GM12878 (cell line): ENCODE measurements around the gene SIN3B.

Experiments used
- EP300 ChIP-seq, 2 experiments: fragments of 150-350 bp in 1 of 2; IDR thresholded peaks; 2 replicates each; pipeline ENCODE4 v1.6.1; 2011 to 2012; ENCODE audit warnings: low read depth in 2 of 2, low read length in 2 of 2, borderline replicate concordance in 1 of 2, improper control_type of control experiment in 1 of 2, inconsistent platforms in 1 of 2; ENCODE audit not compliant: control insufficient read depth in 1 of 2
- GABPA ChIP-seq: IDR thresholded peaks from 2 replicates; pipeline ENCODE4 v1.6.1; 2014; ENCODE audit warnings: antibody characterized with exemption, low read depth, mild to moderate bottlenecking, inconsistent platforms
- POLR2A ChIP-seq: IDR thresholded peaks from 2 replicates; pipeline ENCODE4 v1.6.1; 2011; ENCODE audit warnings: low read depth, mild to moderate bottlenecking, low read length
- TAF1 ChIP-seq: IDR thresholded peaks from 2 replicates; pipeline ENCODE4 v1.6.1; 2011; ENCODE audit warnings: mild to moderate bottlenecking, low read depth, low read length, borderline replicate concordance

DNA sequence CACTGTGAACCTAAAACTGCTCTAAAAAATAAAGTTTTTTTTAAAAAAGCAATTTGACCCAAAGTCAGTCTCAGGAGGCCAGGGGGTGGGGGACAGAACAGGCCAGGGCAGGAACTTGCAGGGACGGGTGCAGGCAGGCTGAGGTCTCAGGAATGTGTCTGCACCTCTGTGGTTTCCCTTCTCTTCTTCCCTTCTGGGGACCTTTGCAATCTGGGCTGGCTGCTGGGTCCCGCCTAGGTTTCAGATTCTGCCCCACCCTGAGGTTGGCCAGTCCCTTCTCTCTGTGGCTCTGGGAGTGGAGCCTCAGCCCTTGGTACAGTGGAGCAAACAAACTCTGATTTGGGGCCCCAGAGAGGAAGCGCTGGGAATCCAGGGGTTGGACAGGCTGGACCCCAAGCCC lies 54.3 kb downstream of the SIN3B start:
- TF ChIP-seq GABPA (no peak), TAF1 (no peak), POLR2A (no peak), EP300 (IDR thresholded peaks at IDR 0.05; ENCODE audit: borderline replicate concordance in 1 of 2, control insufficient read depth in 1 of 2, low read depth in 2 of 2, low read length in 2 of 2) (no peak)
